Liver (tissue), 9 donors: Measurements from ENCODE around the gene CIB2. TPM values are rescaled to one million over a fixed set of nuclear protein-coding genes. Genes with fewer than 3 reads are reported as not detected.

Experiments used
- DNase-seq: peaks from one replicate; pipeline ENCODE4 v3.0.0-alpha.2; 2017; ENCODE audit warnings: low spot score
- H3K27ac ChIP-seq, 2 donors: one replicate each; pipeline ENCODE4 v1.7.0; 2013; ENCODE audit warnings: inconsistent platforms in 2 of 2, low read length in 2 of 2, control low read depth in 1 of 2, low read depth in 1 of 2, mild to moderate bottlenecking in 1 of 2
- H3K27me3 ChIP-seq, 4 donors: one replicate each; pipeline versions ENCODE4 v1.6.1 to v1.7.0; 2013; ENCODE audit warnings: low read length in 3 of 4, inconsistent platforms in 1 of 4, mild to moderate bottlenecking in 1 of 4, moderate library complexity in 1 of 4; ENCODE audit not compliant: control insufficient read depth in 4 of 4, insufficient read depth in 4 of 4
- H3K36me3 ChIP-seq, 4 donors: one replicate each; pipeline versions ENCODE4 v1.6.1 to v1.7.0; 2013; ENCODE audit warnings: low read length in 3 of 4, mild to moderate bottlenecking in 3 of 4, low read depth in 1 of 4, moderate library complexity in 1 of 4; ENCODE audit not compliant: control insufficient read depth in 4 of 4, insufficient read depth in 3 of 4
- H3K4me1 ChIP-seq, 4 donors: one replicate each; pipeline versions ENCODE4 v1.6.1 to v1.7.0; 2013; ENCODE audit warnings: low read length in 3 of 4, mild to moderate bottlenecking in 3 of 4, moderate library complexity in 1 of 4; ENCODE audit not compliant: control insufficient read depth in 4 of 4, insufficient read depth in 4 of 4
- H3K4me3 ChIP-seq, 3 donors: one replicate each; pipeline versions ENCODE4 v1.6.1 to v1.7.0; 2013; ENCODE audit warnings: low read length in 3 of 3, control low read depth in 1 of 3, low read depth in 1 of 3, mild to moderate bottlenecking in 1 of 3
- H3K9ac ChIP-seq, 2 donors: one replicate each; pipeline ENCODE4 v1.7.0; 2013; ENCODE audit warnings: low read length in 2 of 2, mild to moderate bottlenecking in 2 of 2, moderate library complexity in 2 of 2, control low read depth in 1 of 2, low read depth in 1 of 2
- H3K9me3 ChIP-seq, 4 donors: one replicate each; pipeline versions ENCODE4 v1.6.1 to v1.7.0; 2013; ENCODE audit warnings: low read length in 3 of 4; ENCODE audit not compliant: control insufficient read depth in 4 of 4
- ATF3 ChIP-seq: IDR thresholded peaks from 2 replicates; pipeline ENCODE4 v1.6.1; 2016; ENCODE audit warnings: antibody characterized with exemption
- CTCF ChIP-seq: fragments of 150-350 bp; IDR thresholded peaks from 2 replicates; pipeline ENCODE4 v1.5.1; 2017; ENCODE audit warnings: improper control_type of control experiment, low read depth, low read length; ENCODE audit not compliant: missing input control
- EGR1 ChIP-seq, 2 donors: IDR thresholded peaks; 2 replicates each; pipeline ENCODE4 v1.6.1; 2016 to 2018; ENCODE audit warnings: antibody characterized with exemption in 2 of 2, low read depth in 2 of 2
- FOXA1 ChIP-seq: IDR thresholded peaks from 2 replicates; pipeline ENCODE4 v1.6.1; 2016; ENCODE audit warnings: antibody characterized with exemption
- FOXA2 ChIP-seq: IDR thresholded peaks from 2 replicates; pipeline ENCODE4 v1.6.1; 2016; ENCODE audit warnings: antibody characterized with exemption
- GABPA ChIP-seq, 2 donors: IDR thresholded peaks in 1 of 2; conservative IDR thresholded peaks in 1 of 2; 2 replicates each; pipeline ENCODE4 v1.6.1; 2016; ENCODE audit warnings: antibody characterized with exemption in 2 of 2, mild to moderate bottlenecking in 1 of 2, moderate library complexity in 1 of 2
- HNF4A ChIP-seq, 2 donors: conservative IDR thresholded peaks; 2 replicates each; pipeline ENCODE4 v1.6.1; 2016; ENCODE audit warnings: antibody characterized with exemption in 2 of 2, mild to moderate bottlenecking in 2 of 2
- HNF4G ChIP-seq: IDR thresholded peaks from 2 replicates; pipeline ENCODE4 v1.6.1; 2016; ENCODE audit warnings: antibody characterized with exemption
- JUND ChIP-seq, 2 donors: IDR thresholded peaks; 2 replicates each; pipeline ENCODE4 v1.6.1; 2016; ENCODE audit warnings: antibody characterized with exemption in 2 of 2
- MAX ChIP-seq: IDR thresholded peaks from 2 replicates; pipeline ENCODE4 v1.6.1; 2016; ENCODE audit warnings: antibody characterized with exemption
- NR2F2 ChIP-seq: IDR thresholded peaks from 2 replicates; pipeline ENCODE4 v1.6.1; 2016; ENCODE audit warnings: antibody characterized with exemption
- RAD21 ChIP-seq, 2 donors: IDR thresholded peaks; 2 replicates each; pipeline ENCODE4 v1.6.1; 2016; ENCODE audit warnings: antibody characterized with exemption in 2 of 2, mild to moderate bottlenecking in 2 of 2
- RXRA ChIP-seq, 2 donors: IDR thresholded peaks; 2 replicates each; pipeline ENCODE4 v1.6.1; 2017 to 2018; ENCODE audit warnings: antibody characterized with exemption in 2 of 2, mild to moderate bottlenecking in 1 of 2
- SP1 ChIP-seq: IDR thresholded peaks from 2 replicates; pipeline ENCODE4 v1.6.1; 2018; ENCODE audit warnings: antibody characterized with exemption, mild to moderate bottlenecking
- TAF1 ChIP-seq: conservative IDR thresholded peaks from 2 replicates; pipeline ENCODE4 v1.6.1; 2016; ENCODE audit warnings: antibody characterized with exemption, mild to moderate bottlenecking
- YY1 ChIP-seq: IDR thresholded peaks from 2 replicates; pipeline ENCODE4 v1.6.1; 2016; ENCODE audit warnings: antibody characterized with exemption, mild to moderate bottlenecking
- WGBS: extraction: QIAGEN DNeasy Blood & Tissue Kit; methylation state at CpG from one replicate; pipeline ENCODE4 v1.1.7; 2013; 5-methylcytosine and 5-hydroxymethylcytosine counted together
- polyA plus RNA-seq, 2 donors: library from polyadenylated mRNA; stranded (reverse) in 1 of 2; unstranded in 1 of 2; fragments of 200-250 nt in 1 of 2; fragments of >200 nt in 1 of 2; fragmentation: Nextera tagmentation in 1 of 2; extraction: Ambion mirVana in 1 of 2; gene quantifications; one replicate each; pipeline versions ENCODE4 v1.2.1 to v1.2.3, GENCODE V29; 2013 to 2015
- total RNA-seq, 2 donors: library from RNA; depleted of rRNA; stranded (reverse); fragments of >200 nt; gene quantifications; one replicate each; pipeline ENCODE4 v1.2.3, GENCODE V29; 2014
- TF ChIP-seq, protein P1 (sequence below): IDR thresholded peaks from 2 replicates; pipeline ENCODE4 v1.6.1; 2016; ENCODE audit warnings: antibody characterized with exemption
- TF ChIP-seq, protein P2 (sequence below): IDR thresholded peaks from 2 replicates; pipeline ENCODE4 v1.6.1; 2016; ENCODE audit warnings: antibody characterized with exemption, mild to moderate bottlenecking
- donor health status: healthy.
- donor health status: healthy.
- donor health status: healthy.
- donor health status: healthy.
- donor health status: healthy.

Gene CIB2
- total and polyA plus RNA-seq, 4 donors, result 0.25 to 2.2 (median 0.53) TPM

DNA sequence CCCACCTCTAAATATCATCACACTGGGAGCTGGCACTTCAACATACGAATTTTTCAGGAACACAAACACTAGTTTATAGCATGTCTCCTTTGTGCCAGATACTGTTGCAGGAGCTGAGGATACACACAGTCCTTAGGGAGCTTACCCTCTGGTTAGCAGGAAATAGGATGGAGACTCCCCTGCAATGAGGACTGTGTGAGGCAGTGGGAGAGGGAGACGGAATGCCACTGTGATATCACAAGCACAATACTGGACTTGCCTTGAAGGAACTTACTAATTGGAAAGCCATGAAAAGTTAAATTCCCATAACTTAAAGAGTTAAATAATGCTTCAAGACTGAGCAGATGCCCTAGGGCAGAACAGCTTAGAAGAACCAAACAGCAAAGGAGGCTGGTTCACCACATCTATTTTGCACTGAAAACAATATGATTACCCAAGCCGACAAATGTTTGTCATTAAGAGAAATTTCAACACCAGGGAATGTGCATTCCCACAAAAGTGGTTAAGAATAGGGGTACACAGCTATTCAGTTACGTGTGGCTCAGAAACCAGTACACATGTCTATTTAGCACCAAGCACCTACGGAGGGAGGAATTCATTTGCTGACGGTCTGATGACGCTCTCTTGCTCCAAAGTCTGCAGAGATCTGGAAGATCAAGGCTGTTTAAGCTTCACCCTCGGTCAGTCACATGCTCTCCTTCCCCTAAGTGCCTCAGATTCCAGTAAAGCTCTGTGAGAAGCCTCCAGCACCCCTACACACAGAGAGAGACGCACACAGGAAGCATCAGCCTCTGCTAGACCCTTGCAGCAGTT is 59.0 kb downstream of the CIB2 start:
- 21% methylated on average over 9 of the region's 9 CpGs for WGBS
- DNase-seq, result no peak
- peak overlapping the region in 1 of 3 donors; percentile 18 for H3K4me3 ChIP-seq
- peak overlapping the region; percentile 81 to 92 for H3K27ac ChIP-seq
- peaks cover 12 to 57% (median 38%) of the 10 kb centered on the region in 4 donors for H3K4me1 ChIP-seq
- H3K36me3 ChIP-seq, result no peaks in the 10 kb centered on the region
- TF ChIP-seq ATF3, result peak; percentile 35
- TF ChIP-seq CTCF, result no peak
- peak in 1 of 2 donors; percentile 65 for TF ChIP-seq JUND (IDR thresholded peaks at IDR 0.05)
- peak; percentile 65 for TF ChIP-seq SP1
- no peak for TF ChIP-seq FOXA2
- peak; percentile 23 for TF ChIP-seq NR2F2
- TF ChIP-seq FOXA1, result no peak
- peak; percentile 56 for TF ChIP-seq HNF4G
- TF ChIP-seq TAF1, result no peak
- TF ChIP-seq, protein P1, sequence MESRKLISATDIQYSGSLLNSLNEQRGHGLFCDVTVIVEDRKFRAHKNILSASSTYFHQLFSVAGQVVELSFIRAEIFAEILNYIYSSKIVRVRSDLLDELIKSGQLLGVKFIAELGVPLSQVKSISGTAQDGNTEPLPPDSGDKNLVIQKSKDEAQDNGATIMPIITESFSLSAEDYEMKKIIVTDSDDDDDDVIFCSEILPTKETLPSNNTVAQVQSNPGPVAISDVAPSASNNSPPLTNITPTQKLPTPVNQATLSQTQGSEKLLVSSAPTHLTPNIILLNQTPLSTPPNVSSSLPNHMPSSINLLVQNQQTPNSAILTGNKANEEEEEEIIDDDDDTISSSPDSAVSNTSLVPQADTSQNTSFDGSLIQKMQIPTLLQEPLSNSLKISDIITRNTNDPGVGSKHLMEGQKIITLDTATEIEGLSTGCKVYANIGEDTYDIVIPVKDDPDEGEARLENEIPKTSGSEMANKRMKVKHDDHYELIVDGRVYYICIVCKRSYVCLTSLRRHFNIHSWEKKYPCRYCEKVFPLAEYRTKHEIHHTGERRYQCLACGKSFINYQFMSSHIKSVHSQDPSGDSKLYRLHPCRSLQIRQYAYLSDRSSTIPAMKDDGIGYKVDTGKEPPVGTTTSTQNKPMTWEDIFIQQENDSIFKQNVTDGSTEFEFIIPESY, result peak; percentile 37
- TF ChIP-seq GABPA (IDR thresholded peaks at IDR 0.05 in 1 of 2, conservative IDR thresholded peaks at IDR 0.05 in 1 of 2), result no peak
- TF ChIP-seq, protein P2, sequence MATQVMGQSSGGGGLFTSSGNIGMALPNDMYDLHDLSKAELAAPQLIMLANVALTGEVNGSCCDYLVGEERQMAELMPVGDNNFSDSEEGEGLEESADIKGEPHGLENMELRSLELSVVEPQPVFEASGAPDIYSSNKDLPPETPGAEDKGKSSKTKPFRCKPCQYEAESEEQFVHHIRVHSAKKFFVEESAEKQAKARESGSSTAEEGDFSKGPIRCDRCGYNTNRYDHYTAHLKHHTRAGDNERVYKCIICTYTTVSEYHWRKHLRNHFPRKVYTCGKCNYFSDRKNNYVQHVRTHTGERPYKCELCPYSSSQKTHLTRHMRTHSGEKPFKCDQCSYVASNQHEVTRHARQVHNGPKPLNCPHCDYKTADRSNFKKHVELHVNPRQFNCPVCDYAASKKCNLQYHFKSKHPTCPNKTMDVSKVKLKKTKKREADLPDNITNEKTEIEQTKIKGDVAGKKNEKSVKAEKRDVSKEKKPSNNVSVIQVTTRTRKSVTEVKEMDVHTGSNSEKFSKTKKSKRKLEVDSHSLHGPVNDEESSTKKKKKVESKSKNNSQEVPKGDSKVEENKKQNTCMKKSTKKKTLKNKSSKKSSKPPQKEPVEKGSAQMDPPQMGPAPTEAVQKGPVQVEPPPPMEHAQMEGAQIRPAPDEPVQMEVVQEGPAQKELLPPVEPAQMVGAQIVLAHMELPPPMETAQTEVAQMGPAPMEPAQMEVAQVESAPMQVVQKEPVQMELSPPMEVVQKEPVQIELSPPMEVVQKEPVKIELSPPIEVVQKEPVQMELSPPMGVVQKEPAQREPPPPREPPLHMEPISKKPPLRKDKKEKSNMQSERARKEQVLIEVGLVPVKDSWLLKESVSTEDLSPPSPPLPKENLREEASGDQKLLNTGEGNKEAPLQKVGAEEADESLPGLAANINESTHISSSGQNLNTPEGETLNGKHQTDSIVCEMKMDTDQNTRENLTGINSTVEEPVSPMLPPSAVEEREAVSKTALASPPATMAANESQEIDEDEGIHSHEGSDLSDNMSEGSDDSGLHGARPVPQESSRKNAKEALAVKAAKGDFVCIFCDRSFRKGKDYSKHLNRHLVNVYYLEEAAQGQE, result peak; percentile 88
- peak; percentile 82 to 88 for TF ChIP-seq HNF4A (conservative IDR thresholded peaks at IDR 0.05)
- TF ChIP-seq EGR1 (IDR thresholded peaks at IDR 0.05; ENCODE audit: low read depth in 2 of 2), result no peak
- peak; percentile 78 for TF ChIP-seq MAX
- peak; percentile 36 to 37 for TF ChIP-seq RAD21 (IDR thresholded peaks at IDR 0.05)
- peak; percentile 59 for TF ChIP-seq YY1
- peak; percentile 61 to 71 for TF ChIP-seq RXRA (IDR thresholded peaks at IDR 0.05)
- H3K9ac ChIP-seq, result peak overlapping the region; percentile 64 to 96
- H3K9me3 ChIP-seq, result no peaks in the 10 kb centered on the region
- H3K27me3 ChIP-seq, result no peaks in the 10 kb centered on the region
